NCI-H82 treated with DMSO at 0.1 percent for 48 hours (cell line): ENCODE measurements around the gene HUS1.
"Not testable (repeated sequence)": the region's sequence is repeated elsewhere in the genome, so short reads cannot be mapped to it uniquely, and the experiment has no call there.

ENCODE experiments used
- DNase-seq: peaks from one replicate; lab custom pipeline; 2025; ENCODE audit not compliant: unreplicated experiment; lab: John Stamatoyannopoulos, UW

Gene HUS1

GRCh38 chr7:47980648-47981047, 1.2 kb upstream of the HUS1 start:
- DNase-seq, result not testable (repeated sequence)

- DNase-seq, result no peak
These were observed 392 bp upstream of the HUS1 start for GRCh38 chr7:47979832-47980181.

GRCh38 chr7:47978790-47979144, 648 bp downstream of the HUS1 start:
- no peak for DNase-seq

GRCh38 chr7:47973739-47974138, 5.7 kb downstream of the HUS1 start:
- no peak for DNase-seq

GRCh38 chr7:47970761-47971160, 8.7 kb downstream of the HUS1 start:
- no peak for DNase-seq

- DNase-seq, result peak; percentile 31
These were observed 10.3 kb downstream of the HUS1 start for GRCh38 chr7:47968847-47969774.

- DNase-seq, result no peak
These were observed 11.7 kb downstream of the HUS1 start for GRCh38 chr7:47967708-47968107.

GRCh38 chr7:47967123-47967522, 12.3 kb downstream of the HUS1 start:
- no peak for DNase-seq

- no peak for DNase-seq
These were observed 14.0 kb downstream of the HUS1 start for GRCh38 chr7:47965456-47965855.

GRCh38 chr7:47962262-47962661, 17.2 kb downstream of the HUS1 start:
- no peak for DNase-seq

GRCh38 chr7:47957156-47957555, 22.3 kb downstream of the HUS1 start:
- no peak for DNase-seq

GRCh38 chr7:47956220-47956619, 23.2 kb downstream of the HUS1 start:
- DNase-seq, result no peak

GRCh38 chr7:47954231-47954911, 25.0 kb downstream of the HUS1 start:
- DNase-seq, result no peak

GRCh38 chr7:47953822-47954221, 25.6 kb downstream of the HUS1 start:
- DNase-seq, result no peak

GRCh38 chr7:47952224-47952623, 27.2 kb downstream of the HUS1 start:
- DNase-seq, result no peak

- DNase-seq, result no peak
These were observed 28.0 kb downstream of the HUS1 start for GRCh38 chr7:47951374-47951773.

- no peak for DNase-seq
These were observed 28.7 kb downstream of the HUS1 start for GRCh38 chr7:47950714-47951113.

- DNase-seq, result no peak
These were observed 29.7 kb downstream of the HUS1 start for GRCh38 chr7:47949703-47950102.

GRCh38 chr7:47948141-47948790, 31.1 kb downstream of the HUS1 start, which contains the start of gene PKD1L1:
PKD1L1 (minus strand) TSS chr7:47948466; CDS start chr7:47948440, 26 bp downstream.
- no peak for DNase-seq

GRCh38 chr7:47947355-47947749, 32.1 kb downstream of the HUS1 start:
- no peak for DNase-seq

GRCh38 chr7:47946581-47947354, 32.6 kb downstream of the HUS1 start:
- DNase-seq, result no peak
